GM19395 (cell line): ENCODE results near the gene PCBP3.
"Not testable (repeated sequence)": the region's sequence is repeated elsewhere in the genome, so short reads cannot be mapped to it uniquely, and the experiment has no call there.

Experiments used
- ATAC-seq: cut with Tn5 transposase; IDR thresholded peaks from one replicate; pipeline ENCODE4 v1.9.1; 2021; ENCODE audit warnings: mild to moderate bottlenecking, moderate library complexity; ENCODE audit not compliant: unreplicated experiment

PCBP3 gene

DNA sequence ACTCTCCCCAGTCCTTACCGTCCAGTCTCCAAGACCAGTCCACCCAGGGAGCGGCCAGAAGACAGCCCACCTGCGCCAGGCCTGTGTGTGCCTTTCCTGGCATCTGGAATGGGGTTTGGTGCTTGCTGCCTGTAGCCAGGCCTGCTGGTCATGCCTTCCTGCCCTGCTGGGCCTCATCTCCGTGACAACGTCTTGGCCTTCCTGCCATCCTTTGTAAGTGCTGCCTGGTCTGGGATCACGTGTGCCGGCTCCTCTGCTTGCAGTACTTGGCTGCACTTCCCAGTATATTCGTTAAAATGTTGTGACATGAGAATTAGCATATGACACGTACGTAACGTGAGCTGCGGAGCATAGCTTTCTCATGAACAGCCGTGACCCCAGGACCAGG is 192.7 kb downstream of the PCBP3 start:
- no peak for ATAC-seq

GRCh38 chr21:45836694-45837670 is 193.5 kb downstream of the PCBP3 start:
- ATAC-seq: no peak

- no peak for ATAC-seq
Measured at GRCh38 chr21:45837936-45838335, 194.4 kb downstream of the PCBP3 start.

GRCh38 chr21:45838634-45839033 is 195.1 kb downstream of the PCBP3 start:
- ATAC-seq: no peak

DNA sequence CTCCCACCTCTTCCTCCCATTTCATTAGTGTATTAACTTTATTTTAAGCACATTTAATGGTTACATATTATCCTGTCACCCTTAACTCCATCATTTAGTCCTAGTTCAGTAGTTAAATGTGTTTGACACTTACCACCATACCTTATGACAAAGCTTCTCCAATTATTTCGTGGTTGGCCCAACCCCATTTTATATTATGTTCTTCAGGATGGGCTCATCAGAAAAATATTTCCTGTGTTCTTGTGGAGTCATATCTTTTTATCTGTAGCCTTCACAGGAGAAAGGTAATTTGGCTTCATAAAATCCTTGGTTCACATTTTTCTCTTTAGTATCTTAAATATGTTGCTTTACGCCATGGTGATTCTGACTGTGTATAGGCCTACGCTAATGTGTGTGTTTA is 195.7 kb downstream of the PCBP3 start:
- no peak for ATAC-seq

- ATAC-seq: no peak
Measured at GRCh38 chr21:45841033-45841432, 197.5 kb downstream of the PCBP3 start.

DNA sequence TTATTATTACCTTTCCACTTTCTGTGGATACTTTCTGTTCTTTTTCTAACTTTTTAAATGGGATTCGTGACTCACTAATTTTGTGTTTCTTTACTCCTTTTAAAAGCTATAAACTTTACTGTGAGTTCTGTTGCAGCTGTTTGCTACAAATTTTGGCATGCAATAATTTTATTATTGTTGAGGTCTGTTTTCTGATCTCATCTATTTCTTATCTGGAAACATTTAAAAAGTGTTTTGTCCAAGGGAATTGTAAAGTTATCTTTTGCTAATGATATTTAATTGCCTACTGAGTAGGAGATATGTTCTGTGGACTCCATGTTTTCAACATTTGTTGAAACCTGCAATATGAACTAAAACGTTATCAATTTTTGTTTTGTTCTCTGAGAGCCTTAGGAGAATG is 199.9 kb downstream of the PCBP3 start:
- ATAC-seq: no peak

- ATAC-seq: no peak
Measured at GRCh38 chr21:45844181-45844580, 200.7 kb downstream of the PCBP3 start.

- no peak for ATAC-seq
Measured at GRCh38 chr21:45845063-45845769, 201.7 kb downstream of the PCBP3 start.

DNA sequence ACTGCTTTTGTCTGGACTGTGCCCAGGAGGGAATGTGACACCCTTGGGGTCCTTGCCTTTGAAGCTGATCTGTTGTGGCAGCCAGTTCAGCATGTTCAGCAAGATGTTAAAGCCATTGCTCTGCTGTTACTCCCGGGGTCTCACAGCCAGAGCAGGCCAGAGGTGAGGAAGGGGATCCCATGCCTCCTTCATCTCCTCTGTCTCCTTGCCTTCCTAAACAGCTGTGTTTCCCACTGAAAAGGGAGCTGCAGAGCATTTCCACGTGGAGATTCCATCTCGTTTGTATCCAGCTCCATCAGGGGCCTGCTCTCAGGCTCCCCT is 202.2 kb downstream of the PCBP3 start:
- ATAC-seq: no peak

GRCh38 chr21:45846373-45847160 is 203.0 kb downstream of the PCBP3 start:
- ATAC-seq: no peak

- ATAC-seq: no peak
Measured at GRCh38 chr21:45847870-45848269, 204.3 kb downstream of the PCBP3 start.

DNA sequence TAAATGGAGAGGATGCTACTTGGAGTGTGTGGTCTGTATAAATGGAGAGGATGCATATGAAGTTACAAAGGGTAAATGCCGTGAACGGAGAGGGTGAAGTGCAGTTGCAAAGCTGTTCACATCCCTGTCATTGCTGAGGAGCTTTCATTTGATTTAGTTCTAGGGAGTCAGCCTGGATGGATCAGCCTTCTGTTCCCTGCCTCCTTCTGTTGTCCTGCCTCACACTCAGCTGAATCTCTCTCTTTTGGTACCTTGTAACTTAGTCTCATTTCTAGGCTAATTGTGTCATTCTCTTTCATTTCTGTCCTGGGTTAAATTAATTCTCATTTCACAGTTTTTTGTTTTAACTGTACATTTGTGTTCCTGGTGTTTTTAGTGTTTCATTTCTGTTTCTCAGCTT is 204.8 kb downstream of the PCBP3 start:
- ATAC-seq: no peak

- no peak for ATAC-seq
Measured at GRCh38 chr21:45848805-45849204, 205.3 kb downstream of the PCBP3 start.

DNA sequence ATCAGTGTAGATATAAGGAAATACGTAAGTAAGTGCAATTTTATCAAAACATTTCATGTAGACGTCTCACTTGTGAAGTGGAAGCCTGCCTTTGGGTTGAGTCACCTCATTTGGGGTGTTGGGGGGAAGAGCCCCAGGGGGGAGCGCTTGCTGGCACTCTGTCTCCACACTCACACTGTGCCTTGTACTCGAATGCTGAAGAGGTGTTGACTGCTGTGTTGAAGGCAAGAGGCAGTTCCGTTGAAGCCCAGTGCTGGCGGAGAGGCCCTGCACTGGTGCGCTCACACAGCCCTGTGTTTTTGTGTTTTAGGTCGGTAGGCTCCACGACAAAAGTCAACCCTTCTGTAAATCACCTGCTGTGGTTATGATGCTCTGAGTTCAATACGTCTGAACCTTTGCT is 206.1 kb downstream of the PCBP3 start:
- ATAC-seq: no peak

GRCh38 chr21:45850181-45850580 is 206.7 kb downstream of the PCBP3 start:
- no peak for ATAC-seq

DNA sequence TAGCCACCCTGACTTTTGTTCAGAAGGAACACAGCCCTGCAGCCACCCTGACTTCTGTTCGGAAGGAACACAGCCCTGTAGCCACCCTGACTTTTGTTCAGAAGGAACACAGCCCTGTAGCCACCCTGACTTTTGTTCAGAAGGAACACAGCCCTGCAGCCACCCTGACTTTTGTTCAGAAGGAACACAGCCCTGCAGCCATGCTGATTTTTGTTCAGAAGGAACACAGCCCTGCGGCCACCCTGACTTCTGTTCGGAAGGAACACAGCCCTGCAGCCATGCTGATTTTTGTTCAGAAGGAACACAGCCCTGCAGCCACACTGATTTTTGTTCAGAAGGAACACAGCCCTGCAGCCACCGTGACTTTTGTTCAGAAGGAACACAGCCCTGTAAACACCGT is 208.9 kb downstream of the PCBP3 start:
- ATAC-seq: not testable (repeated sequence)

- no peak for ATAC-seq
Measured at GRCh38 chr21:45852886-45853400, 209.4 kb downstream of the PCBP3 start.

GRCh38 chr21:45853703-45854342 is 210.3 kb downstream of the PCBP3 start:
- ATAC-seq: no peak

- ATAC-seq: no peak
Measured at GRCh38 chr21:45854690-45855247, 211.2 kb downstream of the PCBP3 start.
